Progenitor cell of endocrine pancreas (in vitro differentiated cells): ENCODE measurements around the gene NINL. TPM values are rescaled to one million over a fixed set of nuclear protein-coding genes. Genes with fewer than 3 reads are reported as not detected.
"Not testable (repeated sequence)": the region's sequence is repeated elsewhere in the genome, so short reads cannot be mapped to it uniquely, and the experiment has no call there.

Experiments
- DNase-seq: peaks from one replicate; pipeline ENCODE4 v3.0.0; 2021; ENCODE audit warnings: low spot score; ENCODE audit not compliant: unreplicated experiment
- H3K27ac Mint-ChIP-seq: 2 replicates; pipeline ENCODE4 v1.8.0; 2021; ENCODE audit warnings: mild to moderate bottlenecking, moderate library complexity, mixed read lengths
- H3K27me3 Mint-ChIP-seq: 2 replicates; pipeline ENCODE4 v1.8.0; 2021; ENCODE audit warnings: mixed read lengths
- H3K36me3 Mint-ChIP-seq: 2 replicates; pipeline ENCODE4 v1.8.0; 2022; ENCODE audit warnings: mixed read lengths; ENCODE audit not compliant: insufficient read depth
- H3K4me1 Mint-ChIP-seq: 2 replicates; pipeline ENCODE4 v1.8.0; 2021; ENCODE audit warnings: low read depth, mixed read lengths
- H3K4me3 Mint-ChIP-seq: 2 replicates; pipeline ENCODE4 v1.8.0; 2021; ENCODE audit warnings: low read depth, mild to moderate bottlenecking, moderate library complexity, mixed read lengths
- H3K9me3 Mint-ChIP-seq: 2 replicates; pipeline ENCODE4 v1.8.0; 2021; ENCODE audit warnings: low read depth, mixed read lengths
- CTCF ChIP-seq: fragments of 200-600 bp; sonication (generic); IDR thresholded peaks from one replicate; pipeline ENCODE4 v1.5.0; 2021; ENCODE audit warnings: antibody characterized with exemption, mild to moderate bottlenecking; ENCODE audit not compliant: unreplicated experiment
- total RNA-seq: library from RNA; stranded (reverse); gene quantifications from 2 replicates; pipeline ENCODE4 v1.2.1, GENCODE V29; 2021

The NINL gene
- total RNA-seq, 1 donor from 2014 or later, result 125 TPM

- no peaks in the 10 kb centered on the region for H3K4me1 Mint-ChIP-seq
- no peak for TF ChIP-seq CTCF
- H3K27me3 Mint-ChIP-seq, result no peaks in the 10 kb centered on the region
- no peak for DNase-seq
- H3K4me3 Mint-ChIP-seq, result no peak overlapping the region
- H3K9me3 Mint-ChIP-seq, result no peaks in the 10 kb centered on the region
- H3K27ac Mint-ChIP-seq, result peak overlapping the region; percentile 91
- H3K36me3 Mint-ChIP-seq, result peaks cover 32% of the 10 kb centered on the region
Measured at GRCh38 chr20:25503936-25504335, 81.4 kb downstream of the NINL start.

- H3K4me1 Mint-ChIP-seq, H3K27me3 Mint-ChIP-seq, H3K27ac Mint-ChIP-seq, H3K4me3 Mint-ChIP-seq, H3K9me3 Mint-ChIP-seq, DNase-seq: not testable (repeated sequence)
- peaks cover 32% of the 10 kb centered on the region for H3K36me3 Mint-ChIP-seq
Measured at GRCh38 chr20:25503051-25503639, 82.2 kb downstream of the NINL start.

GRCh38 chr20:25500880-25501351 lies 84.4 kb downstream of the NINL start:
- no peak for TF ChIP-seq CTCF
- H3K27me3 Mint-ChIP-seq, result no peaks in the 10 kb centered on the region
- H3K27ac Mint-ChIP-seq, result peak overlapping the region; percentile 24
- H3K4me3 Mint-ChIP-seq, result no peak overlapping the region
- H3K4me1 Mint-ChIP-seq, result no peaks in the 10 kb centered on the region
- no peaks in the 10 kb centered on the region for H3K9me3 Mint-ChIP-seq
- H3K36me3 Mint-ChIP-seq, result peaks cover 26% of the 10 kb centered on the region
- DNase-seq, result no peak

- no peak for DNase-seq
- Mint-ChIP-seq H3K4me3 (no peak overlapping the region), H3K9me3 (no peaks in the 10 kb centered on the region), H3K4me1 (no peaks in the 10 kb centered on the region), H3K27me3 (no peaks in the 10 kb centered on the region), H3K36me3 (peaks cover 19% of the 10 kb centered on the region), H3K27ac (peak overlapping the region; percentile 52)
- no peak for TF ChIP-seq CTCF
Measured at GRCh38 chr20:25499855-25500434, 85.4 kb downstream of the NINL start.

GRCh38 chr20:25499031-25499430 lies 86.3 kb downstream of the NINL start:
- TF ChIP-seq CTCF, result no peak
- H3K27ac Mint-ChIP-seq, result peak overlapping the region; percentile 33
- H3K27me3 Mint-ChIP-seq, result no peaks in the 10 kb centered on the region
- H3K9me3 Mint-ChIP-seq, result no peaks in the 10 kb centered on the region
- peaks cover 18% of the 10 kb centered on the region for H3K36me3 Mint-ChIP-seq
- H3K4me3 Mint-ChIP-seq, result no peak overlapping the region
- no peaks in the 10 kb centered on the region for H3K4me1 Mint-ChIP-seq
- no peak for DNase-seq

GRCh38 chr20:25498280-25498606 lies 87.1 kb downstream of the NINL start:
- H3K4me3 Mint-ChIP-seq, result no peak overlapping the region
- no peaks in the 10 kb centered on the region for H3K9me3 Mint-ChIP-seq
- H3K27ac Mint-ChIP-seq, result peak overlapping the region; percentile 82
- no peaks in the 10 kb centered on the region for H3K27me3 Mint-ChIP-seq
- no peak for TF ChIP-seq CTCF
- no peaks in the 10 kb centered on the region for H3K4me1 Mint-ChIP-seq
- no peak for DNase-seq
- peaks cover 16% of the 10 kb centered on the region for H3K36me3 Mint-ChIP-seq
